ENCODE data around the gene SMYD1. TPM values are rescaled to one million over a fixed set of nuclear protein-coding genes. Genes with fewer than 3 reads are reported as not detected.

SMYD1 gene
- total and polyA plus RNA-seq, 2 donors (not counting 3 experiments of a cell fraction or from before 2014, with no cell fraction given), result not detected

DNA sequence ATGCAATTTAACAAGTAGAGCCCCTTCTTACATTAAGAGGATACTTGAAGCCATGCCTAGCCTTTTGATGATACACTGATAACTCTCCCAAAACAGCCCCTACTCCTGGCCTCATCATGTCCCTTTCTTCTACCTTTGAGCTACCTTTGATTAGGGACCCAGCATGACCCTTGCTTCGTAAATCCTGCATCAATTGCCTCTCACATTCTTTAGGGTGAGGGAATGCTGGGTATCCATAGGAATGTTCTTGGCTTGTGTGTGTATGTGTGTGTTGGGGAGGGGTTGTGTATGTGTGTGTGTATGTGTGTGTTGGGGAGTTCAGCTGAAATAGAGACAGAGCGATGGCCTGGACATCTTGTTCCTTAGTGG, 6.7 kb upstream of the SMYD1 start:
- no TSS peak for BruUV-seq (replicated peaks)
- H3K9ac ChIP-seq (replicated peaks; ENCODE audit: extremely low read depth, insufficient read depth, low read length), result no peak overlapping the region
- DNase-seq (ENCODE audit: low read depth, low spot score), result no peak
- dilution Hi-C loops (cut with MboI; ENCODE audit: extremely low pct_ligation_motif_present, low sequenced_read_pairs), result no loop called here
- H3K9me3 ChIP-seq (replicated peaks; ENCODE audit: control insufficient read depth, insufficient read depth, low read length), result no peaks in the 10 kb centered on the region
- no peaks in the 10 kb centered on the region for H3K9me1 ChIP-seq (replicated peaks; ENCODE audit: control insufficient read depth, extremely low read depth, insufficient read depth, low read length)
- no peaks in the 10 kb centered on the region for H3K79me2 ChIP-seq (ENCODE audit: control insufficient read depth, insufficient read depth, low read length)
- CTCF ChIA-PET, result interaction anchor here (0.8 to 4.2 kb wide), 31 partner anchors 11 to 678 kb away, joined by 3 to 215 read pairs (median 5); no protein-coding TSS in a partner anchor
- peaks cover 3% of the 10 kb centered on the region for H3K4me1 ChIP-seq (ENCODE audit: control insufficient read depth, extremely low read depth, insufficient read depth, low read length)
- no peak overlapping the region for H3K4me3 ChIP-seq (replicated peaks in 1 of 3; ENCODE audit: insufficient read depth in 1 of 3, low read depth in 1 of 3, low read length in 3 of 3)
- no peak for FAIRE-seq
- H2AFZ ChIP-seq (ENCODE audit: low read depth, low read length), result no peak overlapping the region
- no peak overlapping the region for H3K27ac ChIP-seq (ENCODE audit: insufficient read depth, low read depth, low read length)
- H3K36me3 ChIP-seq (ENCODE audit: control insufficient read depth in 2 of 2, extremely low read depth in 1 of 2, insufficient read depth in 2 of 2, low read length in 2 of 2), result no peaks in the 10 kb centered on the region
- TF ChIP-seq FOS (IDR thresholded peaks at IDR 0.05; ENCODE audit: borderline replicate concordance, insufficient read depth, low read length) (no peak), JUN (IDR thresholded peaks at IDR 0.05; ENCODE audit: borderline replicate concordance, insufficient read depth, insufficient read length, low read depth) (no peak), CTCF (IDR thresholded peaks at IDR 0.05; ENCODE audit: extremely low read depth in 1 of 2, insufficient read depth in 1 of 2, low read depth in 1 of 2, low read length in 2 of 2) (no peak), POLR2AphosphoS5 (IDR thresholded peaks at IDR 0.05; ENCODE audit: insufficient read depth, low read depth, low read length) (no peak), GATA2 (IDR thresholded peaks at IDR 0.05; ENCODE audit: insufficient read depth, insufficient read length, low read depth, low read length) (no peak), MYC (IDR thresholded peaks at IDR 0.05; ENCODE audit: low read depth, low read length) (no peak), EZH2 (IDR thresholded peaks at IDR 0.05; ENCODE audit: borderline replicate concordance, low read depth, low read length, severe bottlenecking) (no peak), POLR2A (IDR thresholded peaks at IDR 0.05; ENCODE audit: low read depth, low read length) (no peak)
- TF ChIP-seq, protein P1, sequence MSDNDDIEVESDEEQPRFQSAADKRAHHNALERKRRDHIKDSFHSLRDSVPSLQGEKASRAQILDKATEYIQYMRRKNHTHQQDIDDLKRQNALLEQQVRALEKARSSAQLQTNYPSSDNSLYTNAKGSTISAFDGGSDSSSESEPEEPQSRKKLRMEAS (IDR thresholded peaks at IDR 0.05; ENCODE audit: insufficient read depth, insufficient read length), result no peak
- no peaks in the 10 kb centered on the region for H4K20me1 ChIP-seq (replicated peaks; ENCODE audit: control insufficient read depth, extremely low read depth, insufficient read depth, low read length)
- H3K4me2 ChIP-seq (ENCODE audit: insufficient read depth, low read length), result no peak overlapping the region
- H3K27me3 ChIP-seq (ENCODE audit: control insufficient read depth in 2 of 2, insufficient read depth in 2 of 2, low read length in 2 of 2), result peaks cover 2 to 12% of the 10 kb centered on the region in 2 experiments
- POLR2A ChIA-PET, result interaction anchor here (1.2 kb wide), 1 partner anchor 45 kb away, joined by 3 read pairs; the partner anchor contains the start of gene RNU2-63P
- intact Hi-C loops (cut with micrococcal nuclease), result loop anchor here (1.0 kb wide), 2 partner anchors 99 to 126 kb away; no protein-coding TSS in a partner anchor
